Skeletal muscle satellite cell (primary cell): ENCODE results near the gene ZNF302.
A peak's percentile ranks its signal among the peaks of the same experiment; 100 is the strongest.

ENCODE experiments used
- H3K27me3 ChIP-seq: 2 replicates; pipeline ENCODE4 v1.7.0; 2013; ENCODE audit warnings: low read length; ENCODE audit not compliant: control insufficient read depth, insufficient read depth
- H3K36me3 ChIP-seq: 2 replicates; pipeline ENCODE4 v1.7.0; 2013; ENCODE audit warnings: mild to moderate bottlenecking, control low read depth, low read length; ENCODE audit not compliant: insufficient read depth
- H3K4me1 ChIP-seq: 2 replicates; pipeline ENCODE4 v1.7.0; 2013; ENCODE audit warnings: low read length; ENCODE audit not compliant: control insufficient read depth, insufficient read depth
- H3K4me2 ChIP-seq: 2 replicates; pipeline ENCODE4 v1.7.0; 2013; ENCODE audit warnings: mild to moderate bottlenecking, low read length
- H3K4me3 ChIP-seq: 2 replicates; pipeline ENCODE4 v1.7.0; 2013; ENCODE audit warnings: low read length
- H3K9ac ChIP-seq: 2 replicates; pipeline ENCODE4 v1.7.0; 2013; ENCODE audit warnings: mild to moderate bottlenecking, low read depth, low read length, moderate library complexity
- H3K9me3 ChIP-seq: replicated peaks from 2 replicates; pipeline ENCODE4 v1.7.0; 2013; ENCODE audit warnings: mild to moderate bottlenecking, control low read depth, low read length

Gene ZNF302

DNA sequence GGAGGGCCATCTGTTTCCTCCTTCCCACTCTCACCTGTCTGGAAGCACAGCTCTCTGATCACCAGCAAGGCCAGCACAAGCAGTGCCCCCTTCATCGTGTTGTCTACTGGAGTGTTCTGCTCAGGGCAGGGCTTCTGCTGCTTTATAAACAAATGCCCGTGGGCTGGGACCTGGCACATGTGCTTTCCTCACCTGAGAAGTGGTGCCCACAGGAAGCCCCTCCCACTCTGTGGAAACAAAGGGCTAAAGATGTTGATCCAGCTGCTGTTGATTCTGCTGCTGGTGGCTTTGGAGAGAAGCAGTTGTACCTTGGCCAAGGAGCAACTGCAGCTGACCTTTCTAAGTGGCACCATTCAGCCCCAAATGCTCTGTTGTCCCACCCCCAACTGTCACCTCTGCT lies 30.2 kb downstream of the ZNF302 start:
- Histone ChIP-seq H3K4me3 (no peak overlapping the region), H3K9ac (no peak overlapping the region)

DNA sequence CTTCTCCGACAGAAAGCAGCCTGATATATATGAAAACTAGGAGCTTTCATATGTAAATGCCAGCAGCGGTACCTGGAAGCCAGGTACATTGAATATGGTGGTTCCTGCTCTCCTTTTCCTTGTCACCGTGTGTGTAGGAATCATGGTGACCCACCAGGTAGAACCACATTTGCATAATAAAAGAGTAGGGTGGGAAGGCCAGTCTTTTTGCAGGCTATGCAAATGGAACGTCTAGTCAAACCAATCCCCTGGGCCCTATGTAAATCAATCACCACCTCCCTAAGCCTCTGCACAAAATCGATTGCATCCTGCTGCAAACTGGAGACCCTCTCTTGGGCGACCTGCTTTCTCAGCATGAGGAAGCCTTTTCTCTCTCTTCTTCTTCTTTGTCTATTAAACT lies 34.4 kb downstream of the ZNF302 start:
- Histone ChIP-seq H3K4me3 (no peak overlapping the region), H3K9me3 (peaks cover 5% of the 10 kb centered on the region), H3K36me3 (no peaks in the 10 kb centered on the region), H3K27me3 (peaks cover 6% of the 10 kb centered on the region), H3K9ac (no peak overlapping the region), H3K4me1 (no peaks in the 10 kb centered on the region), H3K4me2 (no peak overlapping the region)

More for the DNA sequence above, 30.2 kb downstream of the ZNF302 start:
- H3K27me3 ChIP-seq, result peaks cover 3% of the 10 kb centered on the region
- H3K4me2 ChIP-seq, result no peak overlapping the region
- no peaks in the 10 kb centered on the region for H3K9me3 ChIP-seq
- no peaks in the 10 kb centered on the region for H3K36me3 ChIP-seq
- H3K4me1 ChIP-seq, result no peaks in the 10 kb centered on the region

DNA sequence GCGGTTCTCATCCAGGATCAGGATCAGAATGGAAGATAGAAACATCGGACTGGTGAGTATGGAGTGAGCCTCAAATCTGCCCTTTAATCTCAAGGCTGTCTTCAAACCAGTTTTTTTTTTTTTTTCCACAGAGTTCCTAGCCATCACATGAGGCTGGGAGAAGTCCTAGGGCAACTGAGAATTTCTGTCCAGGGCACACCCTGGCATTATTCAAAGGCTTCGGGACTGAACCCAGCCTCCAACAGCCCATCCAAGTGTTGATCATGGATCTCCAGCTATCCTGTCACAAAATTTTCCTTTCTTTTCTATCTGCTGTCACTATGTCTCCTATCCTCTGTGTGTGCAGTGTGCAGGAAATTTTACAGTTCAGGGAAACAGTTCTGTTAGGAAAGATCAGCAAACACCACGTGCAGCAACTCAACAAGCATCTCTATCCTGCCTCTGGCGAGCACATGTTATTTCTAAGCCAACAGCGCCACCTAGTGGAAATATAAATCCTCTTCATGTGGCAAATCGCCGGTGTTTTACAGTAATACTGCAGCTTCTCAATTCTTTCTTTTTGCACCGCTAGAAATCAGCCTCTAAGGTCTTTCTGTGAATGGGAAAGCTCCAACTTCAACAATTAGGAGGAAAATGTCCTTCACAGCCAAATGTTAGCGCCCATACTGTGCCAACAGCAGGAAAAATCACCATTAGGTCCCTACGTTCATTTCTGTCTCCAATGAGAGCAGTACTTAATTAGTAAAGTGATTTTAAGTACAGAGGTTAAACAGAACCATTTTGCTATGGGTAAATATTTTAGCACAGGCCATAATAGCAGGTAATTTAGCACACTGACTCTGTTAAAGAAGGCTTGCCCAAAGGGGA lies 35.1 kb downstream of the ZNF302 start:
- H3K4me2 ChIP-seq, result no peak overlapping the region
- H3K4me1 ChIP-seq, result no peaks in the 10 kb centered on the region
- peaks cover 6% of the 10 kb centered on the region for H3K27me3 ChIP-seq
- H3K9me3 ChIP-seq, result peaks cover 5% of the 10 kb centered on the region
- no peak overlapping the region for H3K4me3 ChIP-seq
- H3K36me3 ChIP-seq, result no peaks in the 10 kb centered on the region
- no peak overlapping the region for H3K9ac ChIP-seq

DNA sequence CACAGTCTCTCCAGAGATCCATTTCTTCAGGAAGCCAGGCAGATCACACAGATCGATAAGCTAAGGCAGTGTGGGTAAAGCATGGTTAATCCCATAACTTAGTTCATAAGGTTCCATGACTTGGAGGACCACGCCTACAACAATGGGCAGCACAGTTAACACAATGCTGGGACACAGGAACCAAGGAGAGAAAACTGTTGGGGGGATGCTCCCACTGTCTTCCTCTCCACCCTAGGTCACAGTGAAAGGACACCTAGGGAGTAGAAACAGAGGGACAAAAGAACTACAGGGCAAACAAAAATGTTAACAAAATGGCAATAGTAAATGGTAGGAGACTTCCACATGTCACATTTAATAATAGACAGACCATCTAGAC lies 35.8 kb downstream of the ZNF302 start:
- Histone ChIP-seq H3K4me1 (no peaks in the 10 kb centered on the region), H3K27me3 (peaks cover 6% of the 10 kb centered on the region), H3K36me3 (no peaks in the 10 kb centered on the region), H3K9ac (no peak overlapping the region), H3K4me3 (no peak overlapping the region), H3K9me3 (peaks cover 5% of the 10 kb centered on the region), H3K4me2 (no peak overlapping the region)

DNA sequence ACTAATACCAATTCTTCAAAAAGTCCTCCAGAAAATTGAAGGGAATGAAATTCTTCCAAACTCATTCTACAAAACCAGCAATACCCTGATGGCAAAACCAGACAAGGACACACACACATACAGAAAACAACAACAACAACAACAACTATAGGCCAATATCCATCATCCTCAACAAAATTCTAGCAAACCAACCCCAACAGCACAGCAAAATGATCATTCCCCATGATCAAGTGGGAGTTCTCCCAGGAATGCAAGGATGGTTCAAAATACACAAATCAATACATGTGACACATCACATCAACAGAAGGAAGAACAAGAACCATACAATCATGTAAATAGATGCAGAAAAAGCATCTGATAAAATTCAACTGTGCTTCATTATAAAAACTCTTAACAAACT lies 37.9 kb downstream of the ZNF302 start:
- Histone ChIP-seq H3K4me3 (no peak overlapping the region), H3K9me3 (peaks cover 5% of the 10 kb centered on the region), H3K4me2 (no peak overlapping the region), H3K9ac (no peak overlapping the region), H3K4me1 (no peaks in the 10 kb centered on the region), H3K27me3 (peaks cover 6% of the 10 kb centered on the region), H3K36me3 (no peaks in the 10 kb centered on the region)

DNA sequence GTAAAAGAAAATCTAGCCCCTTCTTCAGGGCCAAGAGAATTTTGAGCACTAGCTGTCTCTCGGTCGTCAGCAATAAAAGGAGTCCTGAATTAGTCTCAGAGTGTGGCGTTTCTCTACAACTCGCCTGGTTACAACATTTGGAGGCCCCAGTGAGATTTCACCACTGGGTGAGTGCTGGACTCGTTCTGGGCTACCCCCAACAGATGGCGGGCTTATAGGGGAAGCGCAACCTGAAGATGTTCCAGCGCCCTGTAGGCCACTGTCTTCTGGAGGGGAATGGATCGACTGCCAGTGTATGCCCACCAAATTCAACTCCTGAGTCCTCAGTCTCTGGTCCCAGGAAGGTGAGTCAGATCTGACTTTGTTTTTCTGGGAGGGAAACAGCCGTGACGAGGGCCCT lies 44.9 kb downstream of the ZNF302 start:
- no peak overlapping the region for H3K4me3 ChIP-seq
- no peak overlapping the region for H3K4me2 ChIP-seq
- peaks cover 13% of the 10 kb centered on the region for H3K27me3 ChIP-seq
- H3K9me3 ChIP-seq, result no peaks in the 10 kb centered on the region
- no peak overlapping the region for H3K9ac ChIP-seq
- no peaks in the 10 kb centered on the region for H3K4me1 ChIP-seq
- H3K36me3 ChIP-seq, result no peaks in the 10 kb centered on the region

DNA sequence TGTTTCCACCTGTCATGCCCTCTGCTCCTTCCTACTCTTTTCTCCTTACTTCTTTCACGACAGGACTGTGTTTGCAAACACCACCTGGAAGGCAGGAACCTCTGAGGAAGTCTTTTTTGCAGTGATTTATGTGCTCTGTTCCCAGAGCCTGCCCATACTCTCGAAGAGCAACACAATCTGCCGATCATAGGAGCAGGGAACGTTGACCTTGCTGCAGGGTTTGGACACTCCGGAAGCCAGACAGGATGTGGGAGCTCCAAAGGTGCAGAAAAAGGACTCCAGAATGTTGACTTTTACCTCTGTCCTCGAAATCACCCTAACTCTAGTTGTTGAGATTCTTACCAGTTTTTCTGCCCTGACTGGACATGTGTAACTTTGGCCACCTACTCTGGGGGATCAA lies 47.9 kb downstream of the ZNF302 start:
- Histone ChIP-seq H3K9ac (no peak overlapping the region), H3K4me2 (no peak overlapping the region), H3K9me3 (no peaks in the 10 kb centered on the region), H3K4me3 (no peak overlapping the region), H3K36me3 (no peaks in the 10 kb centered on the region), H3K27me3 (peaks cover 13% of the 10 kb centered on the region), H3K4me1 (no peaks in the 10 kb centered on the region)

DNA sequence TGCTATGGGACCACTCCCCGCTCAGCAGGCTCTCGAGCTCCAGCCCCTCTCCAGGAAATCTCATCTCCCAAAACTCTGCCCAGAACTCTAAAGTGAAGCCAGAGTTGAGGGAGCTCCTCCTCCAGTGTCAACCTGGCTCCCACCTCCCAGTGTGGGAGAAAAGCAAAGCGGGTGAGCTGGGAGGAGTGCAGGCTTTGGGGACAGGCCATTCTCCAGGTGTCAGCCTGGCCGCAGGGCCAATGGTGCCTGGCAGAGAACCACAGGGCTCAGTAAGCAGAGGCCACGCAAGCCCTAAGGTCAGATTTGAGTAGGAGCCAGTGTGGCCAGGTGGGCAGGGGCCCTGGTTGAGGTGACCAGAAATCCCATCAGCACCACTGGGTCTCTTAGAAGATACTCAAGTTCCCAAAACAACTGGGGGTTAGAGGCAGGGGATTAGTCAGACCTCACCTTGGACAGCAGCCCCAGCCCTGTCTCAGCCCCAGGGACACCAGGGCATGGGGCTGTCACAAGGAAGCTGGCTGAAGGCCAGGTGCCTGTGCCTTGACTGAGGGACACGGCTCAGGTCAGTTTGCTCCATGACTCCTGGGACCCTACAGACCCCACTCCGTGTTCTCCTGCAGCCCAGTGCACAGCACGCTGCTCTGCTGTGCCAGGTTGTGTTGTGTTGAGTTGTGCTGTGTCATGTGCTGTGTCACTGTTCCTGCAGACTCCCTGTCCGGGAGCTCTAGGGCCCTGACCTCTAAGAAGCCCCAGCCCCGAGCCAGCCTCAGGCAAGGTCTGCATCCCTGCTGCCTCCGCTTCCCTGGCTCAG lies 53.7 kb downstream of the ZNF302 start:
- no peak overlapping the region for H3K4me3 ChIP-seq
- peaks cover 7% of the 10 kb centered on the region for H3K36me3 ChIP-seq
- no peak overlapping the region for H3K9ac ChIP-seq
- H3K9me3 ChIP-seq, result no peaks in the 10 kb centered on the region
- H3K27me3 ChIP-seq, result no peaks in the 10 kb centered on the region
- peaks cover 7% of the 10 kb centered on the region for H3K4me1 ChIP-seq
- no peak overlapping the region for H3K4me2 ChIP-seq

DNA sequence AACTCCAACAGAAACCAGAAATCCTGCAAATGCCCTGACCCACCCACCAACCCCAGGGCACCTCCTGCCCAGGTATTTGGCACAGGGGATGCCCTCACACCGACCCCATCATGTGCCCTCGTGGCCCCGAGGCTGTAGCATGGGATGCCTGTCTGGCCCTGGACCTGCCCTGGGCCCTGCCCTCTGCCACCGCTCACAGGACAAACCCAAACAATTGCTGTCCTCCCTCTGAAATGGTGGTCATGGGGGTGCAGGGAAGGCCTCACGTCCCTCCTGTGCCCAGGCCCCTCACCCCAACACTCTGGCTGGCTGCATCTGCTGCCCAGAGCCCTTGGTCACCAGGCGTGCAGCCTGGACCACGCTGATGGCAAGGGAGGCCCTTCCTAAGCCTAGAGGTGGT lies 54.5 kb downstream of the ZNF302 start:
- no peak overlapping the region for H3K4me3 ChIP-seq
- H3K4me1 ChIP-seq, result peaks cover 7% of the 10 kb centered on the region
- no peak overlapping the region for H3K4me2 ChIP-seq
- H3K36me3 ChIP-seq, result peaks cover 7% of the 10 kb centered on the region
- no peak overlapping the region for H3K9ac ChIP-seq
- H3K9me3 ChIP-seq, result no peaks in the 10 kb centered on the region
- no peaks in the 10 kb centered on the region for H3K27me3 ChIP-seq

DNA sequence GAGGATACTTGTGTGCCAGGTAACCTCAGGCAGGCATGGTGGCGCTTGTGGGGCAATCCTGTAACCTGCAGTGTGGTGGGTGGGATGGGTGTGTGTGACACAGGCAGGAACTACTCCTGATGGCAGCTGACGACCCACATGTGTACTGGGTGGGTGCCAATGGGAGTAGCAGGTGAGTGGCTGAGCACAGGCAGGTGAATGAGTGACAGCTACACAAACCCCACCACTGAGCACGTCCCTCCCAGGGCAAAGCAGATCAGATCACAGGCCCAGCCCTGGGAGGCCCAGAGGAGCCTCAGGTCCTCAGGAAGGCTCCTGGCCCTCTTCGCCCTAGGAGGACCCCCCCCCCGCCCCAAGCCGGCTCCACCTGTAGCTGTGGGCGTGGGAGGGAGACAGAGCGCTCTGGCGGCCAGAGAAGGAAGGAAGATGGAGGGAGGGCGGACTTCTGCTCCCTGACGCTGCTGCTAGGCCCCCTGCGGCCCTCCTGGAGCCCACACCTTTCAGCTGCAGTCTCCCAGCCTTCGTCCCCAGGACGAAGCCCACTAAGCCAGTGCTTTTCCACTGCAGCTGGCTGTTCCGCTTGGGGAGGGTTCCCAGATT lies 55.2 kb downstream of the ZNF302 start:
- Histone ChIP-seq H3K4me3 (peak overlapping the region; percentile 76), H3K4me2 (peak overlapping the region; percentile 87), H3K9ac (peak overlapping the region; percentile 96)

DNA sequence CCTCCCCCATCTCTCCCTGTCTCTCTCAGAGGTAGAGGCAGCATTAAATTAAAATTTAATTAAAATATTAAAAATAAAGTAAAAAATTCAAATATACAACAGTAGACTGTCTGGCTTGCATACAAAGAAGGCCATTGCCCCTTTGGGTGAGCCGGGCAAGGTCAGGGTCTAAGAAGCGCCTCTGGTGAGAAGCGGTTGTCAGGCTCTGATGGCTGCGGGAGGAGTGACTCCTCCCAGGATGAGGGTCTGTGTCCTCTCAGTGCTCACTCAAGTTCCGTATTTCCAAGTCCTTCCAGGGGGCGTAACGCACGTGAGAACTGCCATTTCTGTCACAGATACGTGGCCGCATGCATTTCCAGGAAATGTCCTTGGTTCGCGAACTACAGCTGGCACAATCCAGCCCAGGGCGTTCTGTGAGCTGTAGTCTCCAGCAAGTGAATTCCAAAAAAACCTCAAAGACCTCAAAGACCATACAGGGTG lies 55.8 kb downstream of the ZNF302 start:
- peaks cover 7% of the 10 kb centered on the region for H3K4me1 ChIP-seq
- peak overlapping the region; percentile 76 for H3K4me3 ChIP-seq
- peaks cover 7% of the 10 kb centered on the region for H3K36me3 ChIP-seq
- peak overlapping the region; percentile 96 for H3K9ac ChIP-seq
- peak overlapping the region; percentile 87 for H3K4me2 ChIP-seq
- H3K27me3 ChIP-seq, result no peaks in the 10 kb centered on the region
- no peaks in the 10 kb centered on the region for H3K9me3 ChIP-seq

More for the DNA sequence above, 55.2 kb downstream of the ZNF302 start:
- Histone ChIP-seq H3K36me3 (peaks cover 7% of the 10 kb centered on the region), H3K4me1 (peaks cover 7% of the 10 kb centered on the region), H3K9me3 (no peaks in the 10 kb centered on the region), H3K27me3 (no peaks in the 10 kb centered on the region)
